Uterus (tissue), 2 donors: ENCODE measurements around the gene TSPAN4.

ENCODE experiments used
- CTCF ChIP-seq, 4 experiments: fragments of 200-600 bp in 2 of 4; fragments of 450-650 bp in 2 of 4; sonication (generic) in 2 of 4; IDR thresholded peaks; one replicate each; pipeline ENCODE4 v1.5.1; 2016 to 2019; ENCODE audit warnings: antibody characterized with exemption in 4 of 4, mild to moderate bottlenecking in 2 of 4, moderate library complexity in 1 of 4
- POLR2A ChIP-seq, 2 donors: fragments of 450-650 bp; IDR thresholded peaks; one replicate each; pipeline ENCODE4 v1.6.1; 2016; ENCODE audit warnings: antibody characterized with exemption in 2 of 2, mild to moderate bottlenecking in 1 of 2, moderate library complexity in 1 of 2

DNA sequence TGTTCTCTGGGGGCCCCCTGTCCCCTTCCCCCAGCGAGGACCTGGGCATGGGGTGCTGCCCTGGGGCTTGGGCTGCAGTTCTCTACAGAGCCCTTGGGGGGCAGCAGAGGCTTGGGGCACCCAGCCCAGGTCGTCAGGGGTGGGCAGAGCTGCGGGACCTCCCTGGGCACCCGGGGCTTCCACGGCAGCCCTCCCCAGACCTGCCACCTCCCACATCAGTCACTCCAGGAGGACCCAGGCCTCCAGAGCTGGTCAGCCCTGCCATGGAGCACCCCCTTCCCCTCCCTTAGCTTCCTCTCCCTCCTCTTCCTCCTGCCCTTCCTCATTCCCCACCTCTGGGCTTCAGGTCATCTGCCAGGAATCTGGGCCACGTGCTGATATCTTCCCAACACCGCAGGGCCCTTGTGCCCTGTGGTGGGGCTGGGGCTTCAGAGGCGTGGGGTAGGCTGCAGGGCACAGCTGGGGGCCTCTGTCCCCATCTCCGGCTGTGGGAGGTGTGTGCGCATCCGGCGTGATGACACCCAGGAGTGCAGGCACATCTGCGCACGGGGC, 5.8 kb downstream of the TSPAN4 start:
- TF ChIP-seq CTCF (IDR thresholded peaks at IDR 0.05): peak; percentile 65 to 89 (median 82)
- no peak for TF ChIP-seq POLR2A (IDR thresholded peaks at IDR 0.05)
